ENCODE measurements around the gene ZNF683.
"Not testable (repeated sequence)": the region's sequence is repeated elsewhere in the genome, so short reads cannot be mapped to it uniquely, and the experiment has no call there.

The ZNF683 gene

DNA sequence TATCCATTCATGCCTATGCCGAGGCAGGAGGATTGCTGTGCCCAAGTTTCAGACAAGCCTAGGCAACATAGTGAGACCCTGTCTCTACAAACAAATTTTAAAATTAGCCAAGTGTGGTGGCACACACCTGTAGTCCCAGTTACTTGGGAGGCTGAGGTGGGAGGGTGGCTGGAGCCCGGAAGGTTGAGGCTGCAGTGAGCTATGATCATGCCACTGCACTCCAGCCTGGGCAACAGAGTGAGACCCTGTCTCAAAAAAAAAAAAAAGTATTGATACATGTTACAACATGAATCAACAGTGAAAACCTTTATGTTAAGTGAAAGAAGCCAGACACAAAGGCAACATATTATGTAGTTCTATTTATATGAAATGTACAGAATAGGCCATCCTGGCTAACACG is 12.5 kb upstream of the ZNF683 start:
- DNase-seq (ENCODE audit: low read depth): not testable (repeated sequence)

DNA sequence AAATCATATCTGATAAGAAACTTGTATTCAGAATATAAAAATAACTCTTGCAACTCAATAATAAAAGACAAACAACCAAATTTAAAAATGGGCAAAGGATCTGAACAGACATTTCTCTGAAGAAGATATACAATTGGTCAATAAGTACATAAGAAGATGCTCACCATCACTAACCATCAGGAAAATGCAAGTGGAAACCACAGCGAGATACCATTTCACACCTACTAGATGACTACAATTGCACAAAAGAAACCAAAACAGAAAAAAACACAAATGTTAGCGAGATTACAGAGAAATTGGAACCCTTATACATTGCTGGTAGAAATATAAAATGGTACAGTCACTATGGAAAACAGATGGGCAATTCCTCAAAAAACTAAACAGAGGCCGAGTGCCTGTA is 11.5 kb upstream of the ZNF683 start:
- DNase-seq (ENCODE audit: low read depth): no peak

DNA sequence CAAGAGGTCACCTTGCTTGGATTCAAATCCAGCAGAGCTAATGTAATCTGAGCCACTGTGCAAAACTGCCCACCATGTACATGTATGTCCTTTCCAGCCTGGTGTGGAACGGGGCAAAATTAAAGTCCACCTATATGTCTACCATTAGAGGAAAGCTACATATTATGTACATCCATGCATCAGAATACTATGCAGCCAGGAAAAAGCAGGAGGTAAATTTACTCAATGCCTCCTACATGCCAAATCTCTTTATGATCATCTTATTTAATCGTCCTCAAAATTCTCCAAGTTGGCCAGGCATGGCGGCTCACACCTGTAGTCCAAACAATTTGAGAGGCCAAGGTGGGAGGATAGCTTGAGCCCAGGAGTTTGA is 6.3 kb upstream of the ZNF683 start:
- no peak for DNase-seq (ENCODE audit: low read depth)

DNA sequence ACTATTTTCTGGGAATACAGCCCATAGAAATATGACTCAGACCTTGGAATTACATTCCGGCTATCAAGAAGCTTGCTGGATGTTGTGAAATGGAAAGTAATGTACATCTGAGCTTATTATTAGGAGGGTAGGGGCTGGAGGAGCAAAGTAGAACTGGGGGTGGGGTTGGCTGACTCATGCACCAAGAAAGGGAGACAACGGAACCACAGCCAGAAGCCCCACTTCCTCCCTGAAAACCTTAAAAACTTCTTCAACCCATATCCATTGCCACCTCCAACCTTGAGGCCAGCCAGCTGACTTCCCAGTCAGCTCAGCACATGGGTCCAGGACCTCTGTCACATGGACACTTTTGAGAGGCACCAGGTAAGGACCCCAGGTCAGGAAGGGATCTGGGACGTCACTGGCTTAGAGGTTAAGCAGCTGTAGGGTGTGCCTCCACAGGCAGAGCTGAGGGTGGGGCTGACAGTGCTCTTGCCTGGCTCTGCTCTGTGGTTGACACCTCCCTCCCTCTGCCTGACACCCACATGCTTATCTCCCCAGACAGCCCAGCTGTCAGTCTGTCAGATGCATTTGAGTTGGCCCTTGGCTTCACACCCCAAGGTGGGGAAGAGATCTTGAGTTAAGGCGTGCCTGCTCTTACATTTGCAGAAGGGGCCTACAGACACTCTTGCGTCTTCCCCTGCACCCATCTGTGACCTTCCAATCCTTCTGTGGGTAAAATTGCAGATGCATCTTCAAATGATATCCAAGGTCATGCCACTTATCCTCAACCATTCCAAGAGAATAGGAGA is 5.7 kb upstream of the ZNF683 start:
- peak; percentile 76 for DNase-seq (ENCODE audit: low read depth)

DNA sequence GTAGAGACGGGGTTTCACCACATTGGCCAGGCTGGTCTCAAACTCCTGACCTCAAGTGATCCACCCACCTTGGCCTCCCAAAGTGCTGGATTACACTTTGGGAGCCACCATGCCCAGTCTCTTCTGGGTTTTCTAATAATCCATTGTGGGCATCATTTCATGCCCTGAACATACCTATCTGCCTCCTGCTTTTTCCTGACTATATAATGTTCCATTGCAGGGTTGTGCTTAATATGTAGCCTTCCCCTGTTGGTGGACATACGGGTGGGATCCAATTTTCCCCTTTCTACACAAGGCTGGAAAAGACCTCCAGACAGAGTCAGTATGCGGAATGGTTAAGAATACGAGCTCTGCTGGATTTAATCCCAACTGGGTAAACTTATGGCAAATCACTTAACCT is 3.5 kb upstream of the ZNF683 start:
- DNase-seq (ENCODE audit: low read depth): no peak

DNA sequence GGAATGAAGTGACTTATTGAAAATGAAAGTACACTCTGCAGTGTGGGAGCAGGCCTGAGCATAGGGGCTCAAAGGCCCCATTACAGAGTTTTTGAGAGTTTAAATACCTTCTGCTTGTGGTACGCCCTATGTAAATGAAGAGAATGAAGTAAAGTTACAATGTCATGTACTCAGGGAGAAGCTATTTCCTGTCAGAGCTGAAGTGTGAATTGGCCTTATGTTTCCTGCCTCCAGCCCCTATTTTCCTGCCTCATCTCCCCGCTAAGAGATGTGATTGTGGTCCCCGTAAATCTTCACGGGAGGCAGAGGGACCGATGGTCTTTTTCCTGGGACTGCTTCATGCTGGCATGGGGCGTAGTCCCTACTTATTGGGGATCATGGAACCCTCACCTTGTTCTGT is 2.5 kb upstream of the ZNF683 start:
- DNase-seq (ENCODE audit: low read depth): no peak

DNA sequence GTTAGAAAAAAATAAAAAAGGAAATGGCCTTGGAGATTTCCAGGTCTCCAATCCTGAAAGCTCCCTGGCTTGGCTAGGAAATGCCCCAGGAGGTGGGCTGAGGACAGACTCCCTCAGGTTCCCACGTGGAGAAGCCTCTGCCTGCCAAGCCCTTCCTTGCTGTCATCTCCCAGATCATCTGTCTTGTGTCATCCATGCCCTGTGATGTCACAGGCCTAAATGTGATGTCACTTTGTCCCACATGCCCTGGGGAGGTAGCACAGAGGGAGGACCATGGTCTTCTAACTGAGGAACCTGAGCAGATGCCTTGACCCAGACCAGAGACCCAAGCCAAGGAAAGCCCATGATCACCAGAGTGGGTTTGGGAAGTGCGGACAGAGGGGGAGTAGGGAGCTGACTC is 1.8 kb upstream of the ZNF683 start:
- not testable (repeated sequence) for DNase-seq (ENCODE audit: low read depth)

DNA sequence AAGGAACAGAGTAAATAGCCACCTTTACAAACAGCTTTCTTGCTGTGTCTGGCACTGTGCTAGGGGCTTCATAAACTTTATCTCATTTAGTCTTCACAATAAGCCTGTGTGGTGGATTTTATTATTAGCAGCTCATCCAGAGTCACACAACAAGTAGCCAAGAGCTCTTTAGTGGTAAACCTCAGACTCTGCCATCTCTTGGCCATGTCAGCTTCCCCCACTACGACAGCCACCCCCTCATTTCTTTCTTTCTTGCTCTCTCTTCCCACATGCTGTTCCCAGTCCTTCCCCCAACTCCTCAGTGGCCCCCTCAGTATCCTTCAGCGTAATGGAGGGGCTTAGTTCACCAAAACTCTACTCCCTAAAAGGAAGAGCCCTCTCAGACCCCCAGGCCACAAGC is 1.2 kb upstream of the ZNF683 start:
- no peak for DNase-seq (ENCODE audit: low read depth)

DNA sequence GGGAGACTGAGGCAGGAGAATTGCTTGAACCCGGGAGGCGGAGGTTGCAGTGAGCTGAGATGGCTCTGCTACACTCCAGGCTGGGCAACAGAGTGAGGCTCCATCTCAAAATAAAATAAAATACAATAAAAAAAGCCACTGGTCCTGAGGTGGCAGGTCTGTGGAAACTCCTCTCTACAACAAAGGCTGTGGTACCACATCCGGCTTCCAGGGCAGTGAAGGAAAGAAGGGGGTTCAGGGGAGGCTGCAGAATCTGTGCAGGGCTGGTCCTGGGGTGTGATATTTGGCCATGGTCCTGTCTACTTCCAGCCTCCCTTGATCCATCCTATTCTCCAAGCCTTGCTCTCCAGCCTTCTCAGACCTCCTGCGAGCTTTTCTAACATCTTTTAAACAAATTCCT is 731 bp upstream of the ZNF683 start:
- DNase-seq (ENCODE audit: low read depth): no peak

DNA sequence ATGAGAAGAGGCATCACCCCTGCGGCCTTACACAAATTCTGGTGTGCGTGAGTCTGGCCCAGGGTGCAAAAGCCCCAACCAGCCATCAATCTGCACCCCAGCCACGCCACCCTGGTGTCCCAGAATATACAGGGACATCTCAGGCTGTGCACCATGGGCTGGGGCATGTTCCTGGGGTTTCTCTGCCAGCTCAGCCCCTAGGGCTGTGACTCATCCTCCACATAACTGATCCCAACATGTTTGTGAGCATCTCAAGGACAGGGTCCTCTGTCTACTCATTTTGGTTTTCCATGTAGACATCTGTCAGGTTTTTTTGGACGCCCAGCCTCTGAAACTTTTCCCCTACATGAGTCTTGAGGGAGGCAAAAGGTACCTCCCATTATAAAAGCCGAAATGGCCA is 511 bp downstream of the ZNF683 start:
- no peak for DNase-seq (ENCODE audit: low read depth)

DNA sequence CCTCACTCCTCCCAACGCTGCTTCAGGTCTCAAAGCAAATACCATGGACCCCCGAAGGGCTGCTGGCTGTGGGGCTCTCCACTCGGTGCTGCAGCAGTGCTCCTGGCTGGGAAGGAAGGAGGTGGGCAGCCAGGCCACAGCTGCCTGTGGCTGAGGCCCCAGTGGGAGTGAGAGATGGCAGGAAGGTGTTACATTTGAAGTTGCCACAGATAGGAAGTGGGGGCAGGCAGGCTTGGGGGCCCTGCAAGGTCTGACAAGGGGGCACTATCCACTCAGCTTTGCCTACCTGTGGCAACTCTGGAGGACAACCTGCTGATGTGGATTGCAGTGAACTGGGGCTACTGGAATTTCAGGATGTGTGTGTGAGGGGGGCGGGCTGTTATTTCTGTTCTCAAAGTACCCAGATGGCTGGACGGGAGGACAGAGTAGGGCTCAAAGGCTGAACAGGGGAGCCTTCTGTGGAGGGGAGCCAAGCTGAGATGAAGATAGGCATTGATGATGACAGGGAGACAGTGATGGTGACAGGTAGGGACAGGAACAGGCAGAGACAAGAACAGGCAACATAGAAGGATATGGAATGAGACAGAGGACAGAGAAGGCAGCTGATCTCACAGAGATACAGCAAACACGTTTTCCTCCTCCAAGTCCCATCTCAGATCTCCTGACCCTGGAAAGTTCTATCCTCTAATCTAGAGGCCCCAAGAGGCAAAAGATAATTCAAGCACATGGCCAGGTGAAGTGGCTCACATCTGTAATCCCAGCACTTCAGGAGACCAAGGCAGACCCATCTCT is 1.8 kb downstream of the ZNF683 start:
- no peak for DNase-seq (ENCODE audit: low read depth)

DNA sequence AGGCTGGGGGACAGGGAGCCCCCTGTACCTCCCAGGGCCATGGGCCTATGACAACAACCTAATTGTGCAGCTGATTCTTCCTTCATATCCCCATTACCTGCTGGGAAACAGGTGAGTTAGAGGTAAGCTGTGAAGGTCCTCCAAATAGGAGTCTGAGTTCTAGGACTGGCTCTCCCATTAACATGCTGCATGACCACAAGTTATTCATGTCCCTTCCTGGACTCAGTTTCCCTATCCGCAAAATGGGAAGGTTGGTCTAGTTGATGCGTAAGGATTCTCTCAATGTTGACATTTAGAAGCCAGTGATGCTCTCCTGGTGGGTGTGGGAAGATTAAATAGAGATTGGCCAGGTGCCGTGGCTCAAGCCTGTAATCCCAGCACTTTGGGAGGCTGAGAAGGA is 4.1 kb downstream of the ZNF683 start:
- no peak for DNase-seq (ENCODE audit: low read depth)

DNA sequence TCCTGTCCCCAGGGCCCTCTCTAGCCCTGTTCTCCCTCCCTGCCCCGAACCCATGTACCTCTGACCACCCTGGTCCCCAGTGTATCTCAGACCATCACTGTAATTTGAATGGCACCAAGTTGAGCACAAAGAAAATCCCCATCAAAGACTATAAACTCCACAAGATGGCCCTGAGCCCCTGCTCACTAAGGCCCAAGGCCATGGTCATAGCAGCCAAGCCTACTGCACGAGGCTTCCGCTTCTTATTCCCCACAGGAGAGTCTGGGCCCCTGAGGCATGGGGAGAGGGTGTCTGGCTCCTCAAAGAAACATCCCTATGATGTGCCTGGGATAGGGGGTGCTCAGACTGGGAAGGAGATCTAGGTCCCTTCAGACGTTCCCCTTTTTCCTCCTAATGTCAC is 4.5 kb downstream of the ZNF683 start:
- no peak for DNase-seq (ENCODE audit: low read depth)

DNA sequence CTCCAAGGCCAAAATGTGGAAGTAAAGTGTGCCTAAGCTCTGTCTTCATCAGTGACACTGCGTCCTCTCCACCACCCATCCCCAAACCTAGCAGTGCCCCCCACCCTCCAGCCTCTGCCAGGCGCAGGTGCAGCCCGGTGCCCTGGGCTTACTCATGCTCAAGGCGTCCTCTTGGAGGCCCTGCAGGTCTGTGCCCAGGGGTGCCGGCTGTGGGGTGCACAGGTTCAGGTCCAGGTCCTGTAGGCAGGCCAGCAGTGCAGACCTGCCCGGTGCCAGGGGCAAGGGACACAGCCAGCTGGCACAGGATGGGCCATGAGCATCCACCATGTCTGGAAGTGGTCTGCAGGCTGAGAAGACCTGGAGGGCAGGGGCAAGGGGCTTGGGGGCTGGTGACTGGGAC is 5.1 kb downstream of the ZNF683 start:
- no peak for DNase-seq (ENCODE audit: low read depth)

DNA sequence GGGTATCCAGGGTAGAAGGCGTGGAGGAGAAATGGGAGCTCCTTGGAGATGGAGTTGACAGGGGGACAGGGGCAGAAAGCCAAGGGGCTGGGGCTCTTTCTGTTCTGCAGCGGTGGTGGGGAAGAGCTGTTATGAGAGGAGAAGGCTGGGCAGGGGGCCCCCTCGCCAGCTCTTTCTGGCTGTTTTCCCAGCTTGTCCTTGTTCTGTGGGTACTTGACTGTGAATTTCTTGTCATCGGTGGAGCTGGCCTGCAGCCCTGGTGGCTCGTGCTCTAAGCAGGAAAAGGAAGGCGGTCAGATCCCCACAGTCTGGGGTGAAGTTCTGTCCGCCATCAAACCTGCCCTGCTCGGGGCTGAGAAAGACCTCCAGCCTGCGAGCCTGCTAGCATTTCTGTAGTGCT is 7.6 kb downstream of the ZNF683 start:
- DNase-seq (ENCODE audit: low read depth): no peak

DNA sequence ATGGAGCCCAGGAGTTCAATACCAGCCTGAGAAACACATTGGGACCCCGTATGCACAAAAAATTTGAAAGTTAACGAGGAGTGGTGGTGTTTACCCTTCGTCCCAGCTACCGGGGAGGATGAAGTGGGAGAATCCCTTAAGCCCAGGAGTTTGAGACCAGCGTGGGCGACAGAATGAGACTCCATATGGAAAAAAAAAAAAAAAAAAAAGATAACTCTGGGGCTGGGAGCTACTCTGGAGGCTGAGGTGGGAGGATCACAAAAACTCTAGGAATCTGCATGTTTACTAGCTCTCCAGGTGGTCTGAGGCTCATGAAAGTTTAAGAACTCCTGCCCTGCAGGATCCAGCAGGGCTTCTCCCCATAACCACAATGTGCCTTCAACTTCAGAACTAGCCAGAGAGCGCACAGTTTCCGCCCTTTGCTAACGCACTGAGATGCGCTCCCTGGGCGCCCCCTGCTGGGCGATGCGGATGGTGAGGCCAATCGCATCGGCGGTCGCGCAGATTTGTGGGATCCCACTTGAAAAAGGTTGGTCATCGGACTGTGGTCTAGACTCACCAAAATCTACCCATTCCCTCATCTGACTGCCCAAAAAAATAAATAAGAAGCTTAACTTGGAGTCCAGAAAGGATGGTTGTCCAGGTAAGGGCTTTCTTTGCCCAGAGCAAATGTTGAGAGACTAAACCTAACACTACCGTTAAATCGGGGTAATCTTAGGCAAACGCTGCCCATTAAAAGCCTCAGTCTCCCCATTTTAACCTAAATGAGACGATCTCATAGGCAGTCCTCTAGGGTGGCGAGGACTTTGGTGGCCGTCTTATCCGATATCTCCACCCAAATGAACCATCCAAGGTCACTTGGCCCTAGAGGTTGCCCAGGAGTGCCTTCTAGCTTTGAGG is 8.8 kb downstream of the ZNF683 start:
- peak; percentile 64 for DNase-seq (ENCODE audit: low read depth)

DNA sequence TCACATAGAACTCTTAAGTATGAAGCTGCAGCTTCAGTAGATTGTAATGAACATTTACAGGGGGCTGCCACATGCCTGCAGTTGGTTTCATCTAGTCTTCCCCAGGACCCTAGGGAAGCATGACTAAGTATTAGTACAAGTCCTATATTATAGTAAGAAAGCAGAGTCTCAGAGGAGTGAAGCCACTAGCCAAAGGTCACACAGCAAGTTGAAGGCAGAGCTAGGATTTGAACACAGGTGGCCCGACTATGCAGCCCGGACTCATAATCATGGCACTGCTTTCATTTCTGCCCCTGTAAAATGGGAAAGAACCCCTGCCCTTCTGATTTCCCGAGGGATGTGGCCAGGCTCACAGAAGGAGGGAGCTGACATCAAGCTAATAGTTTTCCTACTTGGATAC is 10.2 kb downstream of the ZNF683 start:
- DNase-seq (ENCODE audit: low read depth): no peak

DNA sequence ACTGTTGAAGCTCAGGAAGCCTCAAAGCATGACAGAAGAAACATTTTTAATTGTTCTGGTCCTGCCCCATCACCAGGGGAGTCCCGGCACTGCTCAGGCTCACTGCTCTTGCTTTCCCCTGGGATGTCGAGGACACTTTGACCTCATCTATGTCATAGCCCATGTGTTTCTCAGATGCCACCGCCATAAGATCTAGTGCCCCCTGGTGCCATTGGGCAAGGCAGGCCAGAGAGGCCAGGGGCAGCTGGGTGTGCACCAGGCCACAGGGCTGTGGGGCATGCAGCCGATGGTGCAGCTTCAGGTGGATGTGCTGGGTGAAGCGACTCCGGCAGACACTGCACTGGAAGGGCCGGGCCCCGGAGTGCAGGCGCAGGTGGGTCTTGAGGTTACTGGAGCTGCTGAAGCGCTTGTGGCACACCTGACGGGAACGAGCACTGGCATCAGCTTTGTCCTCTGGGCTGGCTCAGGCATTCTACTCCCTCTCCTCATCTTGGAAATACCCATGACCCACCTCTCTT is 10.9 kb downstream of the ZNF683 start:
- DNase-seq (ENCODE audit: low read depth): no peak

DNA sequence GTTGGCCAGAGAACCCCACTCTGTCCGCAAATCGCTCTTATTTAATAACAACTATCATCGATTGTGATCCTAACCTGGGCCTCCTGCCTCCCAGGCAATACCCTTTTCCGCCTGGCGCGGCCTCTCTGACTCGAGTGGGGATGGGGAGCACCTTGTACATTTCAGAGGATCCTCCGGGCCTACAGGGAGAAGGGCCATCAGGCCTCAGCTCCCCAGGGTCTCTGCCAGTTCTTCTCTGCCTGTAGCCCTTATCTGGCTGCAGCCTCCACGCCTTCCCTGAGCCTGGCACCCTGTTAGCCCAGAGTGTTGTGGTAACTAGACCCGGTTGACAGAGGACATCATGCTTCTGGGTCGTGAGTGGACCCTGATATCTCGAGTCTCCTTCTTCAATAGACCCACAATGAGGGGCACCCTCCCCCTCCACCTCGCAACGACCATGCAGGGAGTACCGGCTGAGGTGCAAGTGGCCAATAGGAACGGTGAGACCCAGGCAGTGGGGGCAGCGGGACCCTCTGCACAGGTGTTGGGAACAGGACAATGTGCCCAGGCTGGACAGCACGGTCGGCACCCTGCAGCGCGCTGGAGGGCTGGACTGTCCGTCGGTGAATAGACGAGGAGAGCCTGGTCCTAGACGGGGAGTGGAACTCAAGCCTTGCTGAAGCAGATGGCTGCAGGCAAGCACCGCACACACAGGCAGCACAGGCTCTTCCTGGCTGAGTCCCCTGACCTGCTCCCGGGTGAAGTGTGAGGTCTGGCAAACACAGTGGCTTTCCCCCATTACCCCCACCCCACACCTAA is 11.5 kb downstream of the ZNF683 start:
- no peak for DNase-seq (ENCODE audit: low read depth)

DNA sequence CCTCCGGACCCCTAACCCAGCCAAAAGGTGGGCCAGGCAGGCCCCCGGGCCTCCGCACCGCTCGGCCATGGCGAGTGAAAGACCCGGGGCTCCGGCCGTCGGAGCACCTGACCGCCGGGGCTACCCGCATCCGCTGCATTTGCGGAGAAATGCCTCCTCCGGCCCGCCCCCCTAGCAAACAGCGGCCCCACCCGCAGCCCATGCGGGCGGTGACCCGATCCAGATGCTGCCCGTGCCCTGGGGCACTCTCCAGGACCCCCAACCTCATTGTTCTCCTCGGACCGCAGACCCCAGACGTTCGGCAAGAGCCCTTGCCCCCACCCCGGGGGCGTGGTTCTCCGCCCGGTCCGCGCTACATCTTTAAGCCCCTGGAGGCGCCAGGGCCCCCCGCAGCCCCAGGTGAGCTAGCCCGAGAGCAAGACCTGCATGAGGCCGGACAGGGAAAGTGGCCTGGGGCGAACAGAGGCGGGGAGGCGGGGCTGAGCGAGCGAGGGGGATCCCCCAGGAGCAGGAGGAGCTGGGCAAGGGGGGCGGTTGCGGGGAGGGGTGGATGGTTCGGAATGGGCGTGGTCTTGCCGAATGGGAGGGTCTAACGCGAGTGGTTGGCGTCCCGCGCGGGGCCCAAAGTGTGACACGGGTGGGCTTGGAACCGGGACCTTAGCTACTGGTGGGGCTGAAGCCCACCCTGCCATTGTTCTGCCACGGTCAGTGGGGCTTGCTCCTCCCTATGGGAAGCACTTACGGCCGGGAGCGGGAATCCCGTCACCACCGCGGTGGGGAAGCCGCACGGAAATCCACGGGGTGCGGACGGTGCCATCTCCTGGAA is 12.4 kb downstream of the ZNF683 start:
- peak; percentile 36 for DNase-seq (ENCODE audit: low read depth)
